Upper lobe of left lung (tissue), 6 donors: ENCODE results near the gene CYP2U1. TPM values are rescaled to one million over a fixed set of nuclear protein-coding genes. Genes with fewer than 3 reads are reported as not detected.
"Not testable (repeated sequence)": the region's sequence is repeated elsewhere in the genome, so short reads cannot be mapped to it uniquely, and the experiment has no call there.

Experiments used
- ATAC-seq, 2 donors: fragments of 200-7000 bp; cut with Tn5 transposase; one replicate each; pipeline ENCODE4 v1.9.1; 2022; ENCODE audit warnings: mild to moderate bottlenecking in 2 of 2, moderate library complexity in 2 of 2; ENCODE audit not compliant: low FRiP score in 2 of 2
- DNase-seq, 2 donors: peaks; one replicate each; pipeline ENCODE4 v3.0.0-alpha.2; 2019 to 2020
- H3K27ac ChIP-seq, 4 donors: fragments of 200-600 bp; sonication (generic); one replicate each; pipeline ENCODE4 v1.5.1; 2016 to 2019
- H3K27me3 ChIP-seq, 4 donors: fragments of 200-600 bp; sonication (generic); one replicate each; pipeline ENCODE4 v1.5.1; 2017 to 2019
- H3K36me3 ChIP-seq, 4 donors: fragments of 200-600 bp; sonication (generic); one replicate each; pipeline ENCODE4 v1.5.1; 2016 to 2019
- H3K4me1 ChIP-seq, 4 donors: fragments of 200-600 bp; sonication (generic); one replicate each; pipeline ENCODE4 v1.5.1; 2018 to 2019
- H3K4me3 ChIP-seq, 4 donors: fragments of 200-600 bp; sonication (generic); one replicate each; pipeline ENCODE4 v1.5.1; 2017 to 2019; ENCODE audit warnings: mild to moderate bottlenecking in 2 of 4, moderate library complexity in 1 of 4
- H3K9me3 ChIP-seq, 4 donors: fragments of 200-600 bp; sonication (generic); one replicate each; pipeline ENCODE4 v1.5.1; 2018 to 2019
- CTCF ChIP-seq, 6 experiments: fragments of 450-650 bp in 4 of 6; fragments of 200-600 bp in 2 of 6; sonication (generic) in 2 of 6; IDR thresholded peaks; one replicate each; pipeline ENCODE4 v1.5.1; 2016 to 2019; ENCODE audit warnings: antibody characterized with exemption in 6 of 6
- EP300 ChIP-seq, 4 donors: sonication (generic); formaldehyde crosslinking; IDR thresholded peaks; one replicate each; pipeline ENCODE4 v1.5.1; 2017; ENCODE audit warnings: antibody characterized with exemption in 4 of 4, control low read depth in 2 of 4
- POLR2A ChIP-seq, 4 donors: fragments of 450-650 bp; IDR thresholded peaks; one replicate each; pipeline ENCODE4 v1.5.1; 2016 to 2017; ENCODE audit warnings: antibody characterized with exemption in 4 of 4, mild to moderate bottlenecking in 2 of 4
- POLR2AphosphoS5 ChIP-seq, 2 donors: sonication (generic); formaldehyde crosslinking; IDR thresholded peaks; one replicate each; pipeline ENCODE4 v1.5.1; 2017; ENCODE audit warnings: antibody characterized with exemption in 2 of 2
- WGBS, 2 donors: methylation state at CpG; one replicate each; pipeline ENCODE4 v1.1.5; 2017 to 2018; 5-methylcytosine and 5-hydroxymethylcytosine counted together
- total RNA-seq, 6 donors: library from RNA; depleted of rRNA in 4 of 6; stranded (reverse); fragments of >200 nt in 4 of 6; gene quantifications; one replicate each; pipeline versions ENCODE4 v1.1.0 to v1.2.1, GENCODE V29; 2016 to 2021
- donor health status: DM: no; HTN: no; CAD: no; lungs with moderate emphysema.
- donor health status: DM: no; HTN: yes; CAD: no; lungs with severe emphysema.

CYP2U1 gene
- total RNA-seq, 6 donors from 2014 or later, result 3.1 to 8.3 (median 6.1) TPM

GRCh38 chr4:107916623-107917022 is 14.7 kb upstream of the CYP2U1 start:
- Histone ChIP-seq H3K4me1 (peaks cover 0 to 5% (median 2%) of the 10 kb centered on the region in 4 donors), H3K9me3 (peaks cover 5 to 15% (median 10%) of the 10 kb centered on the region in 4 donors), H3K4me3 (no peak overlapping the region), H3K27me3 (no peaks in the 10 kb centered on the region), H3K27ac (no peak overlapping the region), H3K36me3 (no peaks in the 10 kb centered on the region)
- ATAC-seq (no peak), DNase-seq (no peak)
- TF ChIP-seq CTCF (IDR thresholded peaks at IDR 0.05) (no peak), POLR2A (IDR thresholded peaks at IDR 0.05) (no peak), POLR2AphosphoS5 (IDR thresholded peaks at IDR 0.05) (no peak), EP300 (IDR thresholded peaks at IDR 0.05) (no peak)

GRCh38 chr4:107917500-107917899 is 13.8 kb upstream of the CYP2U1 start:
- Histone ChIP-seq H3K27me3 (no peaks in the 10 kb centered on the region), H3K9me3 (peaks cover 5 to 15% (median 10%) of the 10 kb centered on the region in 4 donors), H3K27ac (no peak overlapping the region), H3K4me3 (no peak overlapping the region), H3K4me1 (peaks cover 0 to 5% (median 2%) of the 10 kb centered on the region in 4 donors), H3K36me3 (no peaks in the 10 kb centered on the region)
- DNase-seq (no peak), ATAC-seq (no peak)
- WGBS, 2 donors, result 91 to 97% methylated on average over 2 of the region's 2 CpGs
- TF ChIP-seq POLR2AphosphoS5 (IDR thresholded peaks at IDR 0.05), result no peak
- TF ChIP-seq POLR2A (IDR thresholded peaks at IDR 0.05), result no peak
- no peak for TF ChIP-seq CTCF (IDR thresholded peaks at IDR 0.05)
- TF ChIP-seq EP300 (IDR thresholded peaks at IDR 0.05), result no peak

- Histone ChIP-seq H3K27me3 (no peaks in the 10 kb centered on the region), H3K27ac (no peak overlapping the region), H3K4me3 (no peak overlapping the region), H3K4me1 (no peaks in the 10 kb centered on the region), H3K36me3 (no peaks in the 10 kb centered on the region), H3K9me3 (peaks cover 5 to 15% (median 10%) of the 10 kb centered on the region in 4 donors)
- no peak for ATAC-seq
- no peak for DNase-seq
- 83 to 88% methylated on average over 4 of the region's 4 CpGs for WGBS, 2 donors
- no peak for TF ChIP-seq POLR2AphosphoS5 (IDR thresholded peaks at IDR 0.05)
- no peak for TF ChIP-seq CTCF (IDR thresholded peaks at IDR 0.05)
- TF ChIP-seq POLR2A (IDR thresholded peaks at IDR 0.05), result no peak
- TF ChIP-seq EP300 (IDR thresholded peaks at IDR 0.05), result no peak
Measured at GRCh38 chr4:107922486-107923473, 8.6 kb upstream of the CYP2U1 start.

- not testable (repeated sequence) for H3K27me3 ChIP-seq, H3K9me3 ChIP-seq, H3K4me3 ChIP-seq, ATAC-seq, H3K36me3 ChIP-seq, H3K27ac ChIP-seq, H3K4me1 ChIP-seq, DNase-seq
Measured at GRCh38 chr4:107925713-107926112, 5.6 kb upstream of the CYP2U1 start.

- not testable (repeated sequence) for H3K27me3 ChIP-seq, H3K27ac ChIP-seq, H3K4me1 ChIP-seq, H3K4me3 ChIP-seq, ATAC-seq, H3K9me3 ChIP-seq, DNase-seq, H3K36me3 ChIP-seq
- WGBS, 2 donors, result 88 to 90% methylated on average over 4 of the region's 4 CpGs
Measured at GRCh38 chr4:107926875-107927274, 4.5 kb upstream of the CYP2U1 start.
